Measurements from ENCODE around the gene SCG3. TPM values are rescaled to one million over a fixed set of nuclear protein-coding genes. Genes with fewer than 3 reads are reported as not detected.

Gene SCG3
- polyA plus RNA-seq, 1 of the 3 experiments (the other 2 are of a cell fraction) = 0.16 TPM

DNA sequence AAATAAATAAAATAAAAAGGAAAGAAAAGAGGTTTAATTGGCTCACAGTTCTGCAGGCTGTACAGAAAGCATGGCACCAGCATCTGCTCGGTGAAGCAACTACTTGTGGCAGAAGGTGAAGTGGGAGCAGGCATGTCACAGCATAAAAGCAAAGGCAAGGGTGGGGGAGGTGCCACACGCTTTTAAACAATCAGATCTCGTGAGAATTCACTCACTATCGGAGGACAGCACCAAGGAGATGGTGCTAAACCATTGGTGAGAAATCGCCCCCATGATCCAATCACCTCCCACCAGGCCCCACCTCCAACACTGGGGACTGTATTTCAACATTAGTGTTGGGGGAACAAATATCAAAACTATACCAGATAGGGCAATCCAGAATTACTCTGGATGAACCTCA, 15.3 kb downstream of the SCG3 start (continued):
- TF ChIP-seq, protein P1, sequence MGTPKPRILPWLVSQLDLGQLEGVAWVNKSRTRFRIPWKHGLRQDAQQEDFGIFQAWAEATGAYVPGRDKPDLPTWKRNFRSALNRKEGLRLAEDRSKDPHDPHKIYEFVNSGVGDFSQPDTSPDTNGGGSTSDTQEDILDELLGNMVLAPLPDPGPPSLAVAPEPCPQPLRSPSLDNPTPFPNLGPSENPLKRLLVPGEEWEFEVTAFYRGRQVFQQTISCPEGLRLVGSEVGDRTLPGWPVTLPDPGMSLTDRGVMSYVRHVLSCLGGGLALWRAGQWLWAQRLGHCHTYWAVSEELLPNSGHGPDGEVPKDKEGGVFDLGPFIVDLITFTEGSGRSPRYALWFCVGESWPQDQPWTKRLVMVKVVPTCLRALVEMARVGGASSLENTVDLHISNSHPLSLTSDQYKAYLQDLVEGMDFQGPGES (IDR thresholded peaks at IDR 0.05; ENCODE audit: low read depth, low read length) = no peak
- TF ChIP-seq NRF1 (IDR thresholded peaks at IDR 0.05; ENCODE audit: low read depth, low read length) (no peak), ELF1 (IDR thresholded peaks at IDR 0.05) (no peak), EP300 (IDR thresholded peaks at IDR 0.05; ENCODE audit: borderline replicate concordance in 1 of 2, low read depth in 1 of 2, low read length in 1 of 2) (no peak)

DNA sequence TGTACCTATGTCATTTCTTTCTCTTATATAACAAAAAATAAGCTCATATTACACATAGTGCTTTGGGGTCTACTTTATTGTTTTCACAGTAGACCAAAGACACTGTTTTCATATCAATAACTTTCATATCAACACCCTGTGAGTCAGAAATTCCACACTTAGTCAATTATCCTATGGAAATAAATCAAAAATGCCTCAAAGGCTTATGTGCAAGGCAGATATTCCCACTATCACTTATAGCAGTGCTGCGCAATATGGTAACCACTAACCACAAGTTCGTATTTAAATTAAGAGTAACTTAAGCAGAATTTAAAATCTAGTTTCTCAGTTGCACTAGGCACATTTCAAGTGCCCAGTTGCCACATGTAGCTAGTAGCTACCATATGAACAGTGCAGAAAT, 15.9 kb downstream of the SCG3 start:
- Histone ChIP-seq H3K9me2 (no peaks in the 10 kb centered on the region), H3K4me3 (ENCODE audit: low read depth in 2 of 2, low read length in 1 of 2) (no peak overlapping the region), H3K9ac (no peak overlapping the region), H3K9me3 (no peaks in the 10 kb centered on the region), H3K36me3 (replicated peaks in 1 of 2; ENCODE audit: control insufficient read depth in 1 of 2, insufficient read depth in 2 of 2, low read length in 1 of 2) (peaks cover 0 to 8% of the 10 kb centered on the region in 2 experiments), H3K4me1 (ENCODE audit: control insufficient read depth in 1 of 2, insufficient read depth in 2 of 2, low read depth in 1 of 2, low read length in 1 of 2) (no peaks in the 10 kb centered on the region), H3F3A (replicated peaks; ENCODE audit: insufficient read depth) (no peaks in the 10 kb centered on the region), H3K27ac (ENCODE audit: low read depth in 2 of 2, low read length in 1 of 2) (no peak overlapping the region), H3K4me2 (no peak overlapping the region), H3K79me2 (ENCODE audit: insufficient read depth) (no peaks in the 10 kb centered on the region), H2AFZ (ENCODE audit: low read depth) (no peak overlapping the region), H4K20me1 (ENCODE audit: insufficient read depth) (no peaks in the 10 kb centered on the region), H3K27me3 (ENCODE audit: insufficient read depth) (no peaks in the 10 kb centered on the region; the same call in 1 of the 2 replicates)
- WGBS (ENCODE audit: low lambda C conversion rate) = 82% methylated on average over 2 of the region's 2 CpGs
- no peak for DNase-seq
- CTCF ChIA-PET = no interaction called here
- POLR2A ChIA-PET = no interaction called here
- no peak for TF ChIP-seq MEF2A (IDR thresholded peaks at IDR 0.05; ENCODE audit: borderline replicate concordance, low read depth)
- TF ChIP-seq CTCF (IDR thresholded peaks at IDR 0.05) = no peak
- TF ChIP-seq, protein P1 (IDR thresholded peaks at IDR 0.05; ENCODE audit: low read depth, low read length) = no peak
- TF ChIP-seq JUND (IDR thresholded peaks at IDR 0.05) = no peak
- no peak for TF ChIP-seq RXRA (IDR thresholded peaks at IDR 0.05; ENCODE audit: borderline replicate concordance, low read depth)
- TF ChIP-seq, protein P2, sequence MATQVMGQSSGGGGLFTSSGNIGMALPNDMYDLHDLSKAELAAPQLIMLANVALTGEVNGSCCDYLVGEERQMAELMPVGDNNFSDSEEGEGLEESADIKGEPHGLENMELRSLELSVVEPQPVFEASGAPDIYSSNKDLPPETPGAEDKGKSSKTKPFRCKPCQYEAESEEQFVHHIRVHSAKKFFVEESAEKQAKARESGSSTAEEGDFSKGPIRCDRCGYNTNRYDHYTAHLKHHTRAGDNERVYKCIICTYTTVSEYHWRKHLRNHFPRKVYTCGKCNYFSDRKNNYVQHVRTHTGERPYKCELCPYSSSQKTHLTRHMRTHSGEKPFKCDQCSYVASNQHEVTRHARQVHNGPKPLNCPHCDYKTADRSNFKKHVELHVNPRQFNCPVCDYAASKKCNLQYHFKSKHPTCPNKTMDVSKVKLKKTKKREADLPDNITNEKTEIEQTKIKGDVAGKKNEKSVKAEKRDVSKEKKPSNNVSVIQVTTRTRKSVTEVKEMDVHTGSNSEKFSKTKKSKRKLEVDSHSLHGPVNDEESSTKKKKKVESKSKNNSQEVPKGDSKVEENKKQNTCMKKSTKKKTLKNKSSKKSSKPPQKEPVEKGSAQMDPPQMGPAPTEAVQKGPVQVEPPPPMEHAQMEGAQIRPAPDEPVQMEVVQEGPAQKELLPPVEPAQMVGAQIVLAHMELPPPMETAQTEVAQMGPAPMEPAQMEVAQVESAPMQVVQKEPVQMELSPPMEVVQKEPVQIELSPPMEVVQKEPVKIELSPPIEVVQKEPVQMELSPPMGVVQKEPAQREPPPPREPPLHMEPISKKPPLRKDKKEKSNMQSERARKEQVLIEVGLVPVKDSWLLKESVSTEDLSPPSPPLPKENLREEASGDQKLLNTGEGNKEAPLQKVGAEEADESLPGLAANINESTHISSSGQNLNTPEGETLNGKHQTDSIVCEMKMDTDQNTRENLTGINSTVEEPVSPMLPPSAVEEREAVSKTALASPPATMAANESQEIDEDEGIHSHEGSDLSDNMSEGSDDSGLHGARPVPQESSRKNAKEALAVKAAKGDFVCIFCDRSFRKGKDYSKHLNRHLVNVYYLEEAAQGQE (IDR thresholded peaks at IDR 0.05; ENCODE audit: low read depth, low read length) = no peak
- no peak for TF ChIP-seq FOXJ3 (CRISPR knock-in tag; IDR thresholded peaks at IDR 0.05)
- no peak for TF ChIP-seq GATA2 (CRISPR knock-in tag; IDR thresholded peaks at IDR 0.05)
- no peak for TF ChIP-seq TAF1 (IDR thresholded peaks at IDR 0.05; ENCODE audit: borderline replicate concordance, low read depth, low read length)
- TF ChIP-seq TEAD4 (IDR thresholded peaks at IDR 0.05; ENCODE audit: borderline replicate concordance, insufficient read depth) = no peak
- no peak for TF ChIP-seq PBX3 (IDR thresholded peaks at IDR 0.05)
- TF ChIP-seq RCOR1 (IDR thresholded peaks at IDR 0.05; ENCODE audit: low read length) = no peak
- no peak for TF ChIP-seq RAD21 (IDR thresholded peaks at IDR 0.05; ENCODE audit: low read length)
- TF ChIP-seq, protein P3, sequence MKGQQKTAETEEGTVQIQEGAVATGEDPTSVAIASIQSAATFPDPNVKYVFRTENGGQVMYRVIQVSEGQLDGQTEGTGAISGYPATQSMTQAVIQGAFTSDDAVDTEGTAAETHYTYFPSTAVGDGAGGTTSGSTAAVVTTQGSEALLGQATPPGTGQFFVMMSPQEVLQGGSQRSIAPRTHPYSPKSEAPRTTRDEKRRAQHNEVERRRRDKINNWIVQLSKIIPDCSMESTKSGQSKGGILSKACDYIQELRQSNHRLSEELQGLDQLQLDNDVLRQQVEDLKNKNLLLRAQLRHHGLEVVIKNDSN (IDR thresholded peaks at IDR 0.05; ENCODE audit: borderline replicate concordance, low read depth) = no peak
- no peak for TF ChIP-seq USF2 (IDR thresholded peaks at IDR 0.05; ENCODE audit: borderline replicate concordance, low read depth, low read length)
